Liver (tissue), 3 donors: ENCODE measurements around the gene PPP1R2B.

Experiments
- GABPA ChIP-seq, 2 donors: IDR thresholded peaks in 1 of 2; conservative IDR thresholded peaks in 1 of 2; 2 replicates each; pipeline ENCODE4 v1.6.1; 2016; ENCODE audit warnings: antibody characterized with exemption in 2 of 2, mild to moderate bottlenecking in 1 of 2, moderate library complexity in 1 of 2
- JUND ChIP-seq, 2 donors: IDR thresholded peaks; 2 replicates each; pipeline ENCODE4 v1.6.1; 2016; ENCODE audit warnings: antibody characterized with exemption in 2 of 2
- RAD21 ChIP-seq, 2 donors: IDR thresholded peaks; 2 replicates each; pipeline ENCODE4 v1.6.1; 2016; ENCODE audit warnings: antibody characterized with exemption in 2 of 2, mild to moderate bottlenecking in 2 of 2
- SP1 ChIP-seq: IDR thresholded peaks from 2 replicates; pipeline ENCODE4 v1.6.1; 2018; ENCODE audit warnings: antibody characterized with exemption, mild to moderate bottlenecking
- TAF1 ChIP-seq: conservative IDR thresholded peaks from 2 replicates; pipeline ENCODE4 v1.6.1; 2016; ENCODE audit warnings: antibody characterized with exemption, mild to moderate bottlenecking
- YY1 ChIP-seq: IDR thresholded peaks from 2 replicates; pipeline ENCODE4 v1.6.1; 2016; ENCODE audit warnings: antibody characterized with exemption, mild to moderate bottlenecking
- TF ChIP-seq, protein P1 (sequence below): fragments of 150-350 bp; IDR thresholded peaks from 2 replicates; pipeline ENCODE4 v1.5.1; 2017; ENCODE audit warnings: improper control_type of control experiment, low read depth, low read length; ENCODE audit not compliant: missing input control
- TF ChIP-seq, protein P2 (sequence below): IDR thresholded peaks from 2 replicates; pipeline ENCODE4 v1.6.1; 2016; ENCODE audit warnings: antibody characterized with exemption, mild to moderate bottlenecking
- TF ChIP-seq, protein P3 (sequence below): IDR thresholded peaks from 2 replicates; pipeline ENCODE4 v1.6.1; 2016; ENCODE audit warnings: antibody characterized with exemption
- TF ChIP-seq, protein P4 (sequence below): IDR thresholded peaks from 2 replicates; pipeline ENCODE4 v1.6.1; 2016; ENCODE audit warnings: antibody characterized with exemption
- TF ChIP-seq, protein P5 (sequence below): IDR thresholded peaks from 2 replicates; pipeline ENCODE4 v1.6.1; 2016; ENCODE audit warnings: antibody characterized with exemption
- donor health status: healthy.
- donor health status: healthy.

DNA sequence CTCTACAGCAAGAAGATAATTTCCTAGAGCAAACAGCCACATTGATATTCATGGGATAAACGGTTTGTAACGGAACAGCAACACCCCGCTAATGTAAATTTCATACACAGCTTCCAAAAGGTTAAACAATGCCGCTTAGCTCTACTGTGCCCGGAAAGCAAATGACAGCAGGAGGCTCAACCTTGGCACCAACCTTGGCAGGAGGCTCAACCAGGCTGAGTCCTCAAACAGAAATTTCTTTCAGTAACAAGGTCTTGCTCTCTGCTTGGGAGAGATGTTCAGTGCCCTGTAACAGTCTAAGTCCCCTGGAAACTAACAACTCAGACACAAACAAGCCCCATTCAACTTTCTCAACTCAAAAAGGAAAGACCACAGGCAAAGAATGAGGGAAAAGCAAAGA lies 11.1 kb upstream of the PPP1R2B start:
- TF ChIP-seq, protein P1, sequence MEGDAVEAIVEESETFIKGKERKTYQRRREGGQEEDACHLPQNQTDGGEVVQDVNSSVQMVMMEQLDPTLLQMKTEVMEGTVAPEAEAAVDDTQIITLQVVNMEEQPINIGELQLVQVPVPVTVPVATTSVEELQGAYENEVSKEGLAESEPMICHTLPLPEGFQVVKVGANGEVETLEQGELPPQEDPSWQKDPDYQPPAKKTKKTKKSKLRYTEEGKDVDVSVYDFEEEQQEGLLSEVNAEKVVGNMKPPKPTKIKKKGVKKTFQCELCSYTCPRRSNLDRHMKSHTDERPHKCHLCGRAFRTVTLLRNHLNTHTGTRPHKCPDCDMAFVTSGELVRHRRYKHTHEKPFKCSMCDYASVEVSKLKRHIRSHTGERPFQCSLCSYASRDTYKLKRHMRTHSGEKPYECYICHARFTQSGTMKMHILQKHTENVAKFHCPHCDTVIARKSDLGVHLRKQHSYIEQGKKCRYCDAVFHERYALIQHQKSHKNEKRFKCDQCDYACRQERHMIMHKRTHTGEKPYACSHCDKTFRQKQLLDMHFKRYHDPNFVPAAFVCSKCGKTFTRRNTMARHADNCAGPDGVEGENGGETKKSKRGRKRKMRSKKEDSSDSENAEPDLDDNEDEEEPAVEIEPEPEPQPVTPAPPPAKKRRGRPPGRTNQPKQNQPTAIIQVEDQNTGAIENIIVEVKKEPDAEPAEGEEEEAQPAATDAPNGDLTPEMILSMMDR: no peak
- no peak for TF ChIP-seq RAD21 (IDR thresholded peaks at IDR 0.05)
- TF ChIP-seq JUND (IDR thresholded peaks at IDR 0.05): no peak
- TF ChIP-seq, protein P2, sequence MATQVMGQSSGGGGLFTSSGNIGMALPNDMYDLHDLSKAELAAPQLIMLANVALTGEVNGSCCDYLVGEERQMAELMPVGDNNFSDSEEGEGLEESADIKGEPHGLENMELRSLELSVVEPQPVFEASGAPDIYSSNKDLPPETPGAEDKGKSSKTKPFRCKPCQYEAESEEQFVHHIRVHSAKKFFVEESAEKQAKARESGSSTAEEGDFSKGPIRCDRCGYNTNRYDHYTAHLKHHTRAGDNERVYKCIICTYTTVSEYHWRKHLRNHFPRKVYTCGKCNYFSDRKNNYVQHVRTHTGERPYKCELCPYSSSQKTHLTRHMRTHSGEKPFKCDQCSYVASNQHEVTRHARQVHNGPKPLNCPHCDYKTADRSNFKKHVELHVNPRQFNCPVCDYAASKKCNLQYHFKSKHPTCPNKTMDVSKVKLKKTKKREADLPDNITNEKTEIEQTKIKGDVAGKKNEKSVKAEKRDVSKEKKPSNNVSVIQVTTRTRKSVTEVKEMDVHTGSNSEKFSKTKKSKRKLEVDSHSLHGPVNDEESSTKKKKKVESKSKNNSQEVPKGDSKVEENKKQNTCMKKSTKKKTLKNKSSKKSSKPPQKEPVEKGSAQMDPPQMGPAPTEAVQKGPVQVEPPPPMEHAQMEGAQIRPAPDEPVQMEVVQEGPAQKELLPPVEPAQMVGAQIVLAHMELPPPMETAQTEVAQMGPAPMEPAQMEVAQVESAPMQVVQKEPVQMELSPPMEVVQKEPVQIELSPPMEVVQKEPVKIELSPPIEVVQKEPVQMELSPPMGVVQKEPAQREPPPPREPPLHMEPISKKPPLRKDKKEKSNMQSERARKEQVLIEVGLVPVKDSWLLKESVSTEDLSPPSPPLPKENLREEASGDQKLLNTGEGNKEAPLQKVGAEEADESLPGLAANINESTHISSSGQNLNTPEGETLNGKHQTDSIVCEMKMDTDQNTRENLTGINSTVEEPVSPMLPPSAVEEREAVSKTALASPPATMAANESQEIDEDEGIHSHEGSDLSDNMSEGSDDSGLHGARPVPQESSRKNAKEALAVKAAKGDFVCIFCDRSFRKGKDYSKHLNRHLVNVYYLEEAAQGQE: no peak
- no peak for TF ChIP-seq GABPA (IDR thresholded peaks at IDR 0.05 in 1 of 2, conservative IDR thresholded peaks at IDR 0.05 in 1 of 2)
- TF ChIP-seq, protein P3, sequence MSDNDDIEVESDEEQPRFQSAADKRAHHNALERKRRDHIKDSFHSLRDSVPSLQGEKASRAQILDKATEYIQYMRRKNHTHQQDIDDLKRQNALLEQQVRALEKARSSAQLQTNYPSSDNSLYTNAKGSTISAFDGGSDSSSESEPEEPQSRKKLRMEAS: no peak
- TF ChIP-seq YY1: no peak
- TF ChIP-seq TAF1: no peak
- TF ChIP-seq, protein P4, sequence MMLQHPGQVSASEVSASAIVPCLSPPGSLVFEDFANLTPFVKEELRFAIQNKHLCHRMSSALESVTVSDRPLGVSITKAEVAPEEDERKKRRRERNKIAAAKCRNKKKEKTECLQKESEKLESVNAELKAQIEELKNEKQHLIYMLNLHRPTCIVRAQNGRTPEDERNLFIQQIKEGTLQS: no peak
- TF ChIP-seq, protein P5, sequence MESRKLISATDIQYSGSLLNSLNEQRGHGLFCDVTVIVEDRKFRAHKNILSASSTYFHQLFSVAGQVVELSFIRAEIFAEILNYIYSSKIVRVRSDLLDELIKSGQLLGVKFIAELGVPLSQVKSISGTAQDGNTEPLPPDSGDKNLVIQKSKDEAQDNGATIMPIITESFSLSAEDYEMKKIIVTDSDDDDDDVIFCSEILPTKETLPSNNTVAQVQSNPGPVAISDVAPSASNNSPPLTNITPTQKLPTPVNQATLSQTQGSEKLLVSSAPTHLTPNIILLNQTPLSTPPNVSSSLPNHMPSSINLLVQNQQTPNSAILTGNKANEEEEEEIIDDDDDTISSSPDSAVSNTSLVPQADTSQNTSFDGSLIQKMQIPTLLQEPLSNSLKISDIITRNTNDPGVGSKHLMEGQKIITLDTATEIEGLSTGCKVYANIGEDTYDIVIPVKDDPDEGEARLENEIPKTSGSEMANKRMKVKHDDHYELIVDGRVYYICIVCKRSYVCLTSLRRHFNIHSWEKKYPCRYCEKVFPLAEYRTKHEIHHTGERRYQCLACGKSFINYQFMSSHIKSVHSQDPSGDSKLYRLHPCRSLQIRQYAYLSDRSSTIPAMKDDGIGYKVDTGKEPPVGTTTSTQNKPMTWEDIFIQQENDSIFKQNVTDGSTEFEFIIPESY: no peak
- TF ChIP-seq SP1: no peak
